ENCODE data around the gene FRY.

- TF ChIP-seq CTCF (IDR thresholded peaks at IDR 0.05; ENCODE audit: insufficient read depth, low read length) (no peak), REST (IDR thresholded peaks at IDR 0.05; ENCODE audit: insufficient replicate concordance, low read depth) (no peak), POLR2AphosphoS5 (IDR thresholded peaks at IDR 0.05; ENCODE audit: low read depth) (no peak), GABPA (IDR thresholded peaks at IDR 0.05; ENCODE audit: low read depth) (no peak), SPI1 (IDR thresholded peaks at IDR 0.05; ENCODE audit: borderline replicate concordance, low read depth) (no peak)
These were observed 130.9 kb downstream of the FRY start for GRCh38 chr13:32162395-32163005.

All from HL-60 (cell line).